Stimulated activated CD8-positive, alpha-beta memory T cell treated with anti-CD3 and anti-CD28 coated beads, Interleukin-15, amount 100 ng/mL, for 48 hours (primary cell): ENCODE measurements around the gene ADGRE1.

Source experiments
- DNase-seq, 2 donors: peaks; one replicate each; pipeline ENCODE4 v3.0.0-alpha.2; 2020; ENCODE audit warnings: low read depth in 2 of 2

The ADGRE1 gene

DNA sequence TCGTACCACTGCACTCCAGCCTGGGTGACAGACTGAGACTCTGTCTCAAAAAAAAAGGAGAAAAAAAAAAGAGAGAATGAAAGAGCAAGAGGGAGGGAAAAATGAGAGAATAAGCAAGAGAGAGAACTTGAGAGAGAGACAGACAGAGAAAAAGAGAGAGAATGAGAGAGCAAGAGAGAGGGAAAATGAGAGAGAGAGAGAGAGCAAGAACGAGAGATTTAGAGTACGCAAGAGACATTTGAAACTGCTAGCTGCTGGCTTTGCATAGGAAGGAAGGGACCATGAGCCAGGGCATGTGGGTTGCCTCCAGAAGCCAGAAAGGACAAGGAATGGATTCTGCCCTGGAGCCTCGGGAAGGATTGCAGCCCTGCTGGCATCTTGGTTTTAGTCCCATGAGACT lies 9.6 kb upstream of the ADGRE1 start:
- no peak for DNase-seq

DNA sequence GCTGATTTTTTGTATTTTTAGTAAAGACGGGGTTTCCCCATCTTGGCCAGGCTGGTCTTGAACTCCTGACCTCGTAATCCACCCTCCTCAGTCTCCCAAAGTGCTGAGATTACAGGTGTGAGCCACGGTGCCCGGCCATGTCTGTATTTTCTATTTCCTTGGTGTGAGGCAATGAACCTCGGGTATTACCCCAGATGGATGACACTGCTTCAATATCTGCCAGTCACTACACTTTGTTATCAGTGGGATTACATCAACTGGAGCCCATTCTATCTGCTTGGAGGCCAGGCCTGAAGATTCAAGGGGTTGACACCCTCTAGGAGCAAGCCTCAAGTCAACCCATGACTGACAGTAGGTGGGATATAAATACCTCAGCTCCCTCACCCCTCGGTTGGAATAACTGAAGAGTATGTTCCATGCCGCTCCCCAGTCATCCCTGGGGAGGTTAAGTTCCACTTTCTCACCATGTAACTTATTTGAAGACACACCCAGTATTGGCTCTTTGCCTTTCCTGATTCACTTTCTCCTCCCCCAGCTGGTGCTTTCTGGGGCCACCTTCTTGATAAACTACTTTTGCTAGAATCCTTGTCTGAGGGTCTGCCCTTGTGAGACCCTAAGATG lies 992 bp upstream of the ADGRE1 start:
- no peak for DNase-seq

DNA sequence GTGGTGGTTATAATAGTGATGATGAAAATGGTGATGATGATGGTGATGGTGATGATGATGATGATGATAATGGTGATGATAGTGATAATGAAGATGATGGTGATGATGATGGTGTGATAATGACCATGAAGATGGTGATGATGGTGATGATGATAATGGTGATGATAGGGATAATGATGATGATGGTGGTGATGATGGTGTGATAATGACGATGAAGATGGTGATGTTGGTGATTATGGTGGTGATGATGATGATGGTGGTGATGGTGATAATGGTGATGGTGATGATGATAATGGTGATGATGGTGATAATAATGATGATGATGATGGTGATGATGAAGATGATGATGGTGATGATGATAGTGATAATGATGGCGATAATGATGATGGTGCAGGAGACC lies 1.6 kb downstream of the ADGRE1 start:
- DNase-seq, result no peak

DNA sequence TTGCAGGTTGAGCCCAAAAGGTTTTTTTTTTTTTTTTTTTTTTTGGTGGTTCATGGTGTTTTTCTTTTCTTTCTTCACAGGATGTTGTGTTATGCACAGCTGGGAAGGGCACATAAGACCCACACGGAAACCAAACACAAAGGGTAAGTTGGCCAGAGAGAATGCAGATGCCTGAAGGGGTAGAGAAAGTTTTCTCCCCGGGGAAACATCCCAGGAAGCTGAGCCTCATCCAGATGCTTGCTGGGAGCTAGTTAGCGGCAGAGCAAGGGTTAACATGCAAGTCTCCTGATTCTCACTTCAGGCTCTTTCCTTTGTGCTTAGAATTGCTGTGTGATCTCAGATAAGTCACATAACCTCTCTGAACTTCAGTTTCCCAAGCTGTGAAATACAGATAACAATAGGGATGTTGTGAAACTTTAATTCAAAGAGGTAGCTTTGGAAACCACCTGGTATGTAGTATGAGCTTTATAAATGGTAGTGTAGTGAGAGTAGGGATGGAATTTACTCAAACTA lies 3.1 kb downstream of the ADGRE1 start:
- DNase-seq, result no peak

DNA sequence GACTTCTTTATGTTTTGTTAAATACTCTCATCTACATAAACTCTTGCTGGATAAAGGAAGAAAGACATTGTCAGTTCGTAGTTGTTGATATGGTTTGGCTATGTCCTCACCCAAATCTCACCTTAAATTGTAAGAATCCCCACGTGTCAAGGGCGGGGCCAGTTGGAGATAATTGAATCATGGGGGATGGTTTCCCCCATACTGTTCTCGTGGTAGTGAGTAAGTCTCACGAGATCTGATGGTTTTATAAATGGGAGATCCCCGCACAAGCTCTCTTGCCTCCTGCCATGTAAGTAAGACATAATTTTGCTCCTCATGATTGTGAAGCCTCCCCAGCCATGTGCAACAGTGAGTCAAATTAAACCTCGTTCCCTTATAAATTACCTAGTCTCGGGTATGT lies 3.6 kb downstream of the ADGRE1 start:
- DNase-seq, result no peak

DNA sequence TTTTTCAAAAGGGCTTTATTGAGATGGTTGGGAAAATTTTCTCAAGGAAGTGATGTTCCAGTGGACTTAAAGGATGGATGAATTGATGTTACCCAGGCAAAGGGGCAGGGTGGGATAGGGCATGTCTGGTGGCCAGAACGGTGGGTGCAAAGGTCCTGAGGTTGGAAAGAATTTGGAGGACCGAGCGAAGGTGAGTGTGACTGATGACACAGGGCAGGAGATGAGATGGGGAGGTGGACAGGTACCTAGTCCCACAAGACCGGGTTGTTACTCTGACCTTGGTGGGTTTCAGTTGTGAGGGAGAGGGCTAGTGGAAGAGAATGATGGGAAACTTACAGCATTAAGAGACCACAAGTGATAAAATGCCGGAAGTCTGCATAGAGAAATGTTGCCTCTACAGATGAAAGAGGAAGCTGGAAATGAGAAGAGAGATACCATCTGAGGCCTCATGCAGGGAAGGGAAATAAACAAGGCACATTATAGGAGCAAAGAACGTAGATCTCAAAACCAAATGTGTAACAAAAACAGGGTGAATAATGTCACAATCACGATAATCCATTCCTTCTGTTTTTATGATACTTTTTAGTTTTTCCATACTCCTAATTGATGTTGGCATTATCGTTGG lies 4.5 kb downstream of the ADGRE1 start:
- DNase-seq, result no peak

DNA sequence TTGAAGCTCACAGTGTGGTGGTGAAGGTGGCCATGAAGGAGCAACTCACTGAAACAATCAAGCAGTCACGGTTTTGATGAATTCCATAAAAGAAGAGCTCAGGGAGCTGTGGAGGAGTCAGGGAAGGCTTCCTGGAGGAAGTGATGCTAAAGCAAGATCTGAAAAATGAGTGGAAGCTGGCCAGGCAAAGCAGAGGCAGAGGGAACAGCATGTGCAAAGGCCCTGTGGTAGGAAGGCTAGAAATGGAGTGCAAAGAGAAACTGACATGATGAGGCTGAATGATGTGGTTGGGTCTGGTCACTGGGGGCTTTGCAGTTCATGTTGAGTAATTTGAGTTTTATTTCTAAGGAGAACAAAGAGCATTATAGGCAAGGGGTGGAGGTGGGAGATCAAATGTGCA lies 6.9 kb downstream of the ADGRE1 start:
- no peak for DNase-seq

DNA sequence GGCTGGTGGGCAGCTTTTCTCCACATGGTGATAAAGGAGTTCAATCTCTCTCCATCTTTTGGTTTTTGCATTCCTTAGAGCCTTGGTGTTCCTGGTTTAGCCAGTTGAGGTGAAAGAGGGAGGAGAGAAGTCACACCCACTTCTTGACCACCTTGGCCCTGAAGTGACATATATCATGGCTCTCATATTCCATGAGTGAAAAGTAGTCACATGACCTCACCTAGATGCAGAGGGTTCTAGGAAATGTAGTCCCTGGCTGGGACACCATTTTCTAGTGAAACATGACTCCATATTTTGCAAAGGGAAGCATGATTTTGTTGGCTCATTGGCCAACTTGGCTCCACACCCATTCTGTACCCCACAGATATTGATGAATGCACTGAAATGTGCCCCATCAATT lies 16.1 kb downstream of the ADGRE1 start:
- DNase-seq, result no peak

DNA sequence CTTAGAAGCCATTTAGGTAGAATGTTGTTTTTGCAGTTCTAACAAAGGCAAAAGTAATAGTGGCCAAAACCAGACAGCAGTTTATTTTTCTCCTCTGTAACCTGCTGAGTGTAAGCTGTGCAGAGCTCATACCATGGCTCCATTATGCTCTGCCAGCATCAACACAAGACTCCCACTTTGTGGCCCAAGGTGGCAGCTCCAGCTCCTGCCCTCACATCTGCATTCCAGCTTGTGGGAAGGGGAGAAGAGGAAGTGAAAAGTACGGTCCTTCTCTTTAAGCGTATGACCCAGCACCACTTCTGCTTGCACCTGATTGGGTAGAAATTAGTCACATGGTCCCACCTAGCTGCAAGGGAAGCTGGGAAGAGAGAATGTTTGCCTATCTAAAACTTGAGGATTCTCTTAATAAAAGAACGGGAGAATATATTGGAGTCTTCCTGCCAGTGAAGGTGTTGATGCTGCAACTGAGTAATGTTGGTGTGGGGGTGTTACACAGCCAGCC lies 19.2 kb downstream of the ADGRE1 start:
- DNase-seq, result no peak

DNA sequence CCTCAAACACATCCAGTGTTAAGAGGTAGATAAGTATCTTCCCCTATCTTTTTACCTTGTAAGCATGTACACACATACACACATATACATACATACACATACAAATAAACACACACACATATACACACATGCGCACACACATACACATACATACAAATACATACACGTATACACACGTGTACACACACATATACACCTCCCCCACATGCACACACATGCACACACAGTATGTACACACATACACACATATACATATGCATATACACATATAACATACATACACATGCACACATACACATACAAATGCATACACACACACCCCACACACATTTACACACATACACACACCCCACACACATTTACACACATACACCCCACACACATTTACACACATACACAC lies 24.1 kb downstream of the ADGRE1 start:
- no peak for DNase-seq

DNA sequence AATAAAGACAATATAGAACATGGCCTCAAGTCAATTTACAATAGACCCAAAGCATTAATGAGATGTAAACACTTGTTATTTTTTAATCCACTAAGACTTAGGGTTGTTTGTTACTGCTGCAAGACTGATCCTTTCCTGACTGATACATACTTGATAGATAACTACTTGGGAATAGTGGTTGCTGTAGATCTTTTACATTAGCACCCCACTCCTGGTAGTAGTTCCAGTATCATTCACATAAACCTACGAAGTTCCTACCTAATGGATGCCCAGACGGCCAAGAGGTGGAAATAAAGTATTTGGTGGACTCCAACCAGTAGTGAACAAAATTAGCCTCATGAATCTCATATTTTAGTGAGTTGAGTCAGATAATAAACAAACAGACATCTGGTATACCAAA lies 26.9 kb downstream of the ADGRE1 start:
- no peak for DNase-seq

DNA sequence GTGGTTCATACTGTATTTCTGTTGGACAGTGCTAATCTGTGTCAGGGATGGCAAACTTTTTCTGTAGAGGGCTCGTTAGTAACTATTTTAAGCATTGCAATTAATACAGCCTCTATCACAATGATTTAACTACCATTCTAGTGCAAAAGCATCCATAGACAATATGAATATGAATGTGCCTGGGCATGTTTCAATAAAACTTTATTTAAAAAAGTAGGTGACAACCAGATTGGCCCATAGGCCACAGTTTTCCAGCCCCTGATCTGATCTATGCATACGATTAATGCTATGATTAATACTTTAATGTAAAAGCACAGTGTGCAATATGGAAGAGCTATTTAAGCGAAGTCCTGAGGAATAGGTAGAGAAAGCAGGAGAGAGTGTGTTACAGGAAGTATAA lies 29.6 kb downstream of the ADGRE1 start:
- no peak for DNase-seq

DNA sequence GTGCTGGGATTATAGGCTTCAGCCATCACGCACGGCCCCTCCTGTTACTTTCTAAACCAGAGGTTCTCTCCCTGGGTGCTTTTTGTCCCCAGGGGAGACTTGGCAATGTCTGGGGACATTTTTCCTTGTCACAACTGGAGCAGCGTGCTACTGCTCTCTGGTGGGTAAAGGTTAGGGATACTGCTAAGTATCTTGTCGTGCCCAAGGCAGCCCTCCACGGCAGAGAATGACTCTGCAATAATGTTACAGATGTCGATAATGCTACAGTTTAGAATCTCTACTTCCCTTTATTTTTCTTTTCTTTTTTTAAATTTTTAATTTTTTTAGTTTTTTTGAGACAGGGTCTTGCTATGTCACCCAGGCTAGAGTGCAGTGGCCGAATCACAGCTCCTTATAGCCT lies 38.0 kb downstream of the ADGRE1 start:
- DNase-seq, result no peak

DNA sequence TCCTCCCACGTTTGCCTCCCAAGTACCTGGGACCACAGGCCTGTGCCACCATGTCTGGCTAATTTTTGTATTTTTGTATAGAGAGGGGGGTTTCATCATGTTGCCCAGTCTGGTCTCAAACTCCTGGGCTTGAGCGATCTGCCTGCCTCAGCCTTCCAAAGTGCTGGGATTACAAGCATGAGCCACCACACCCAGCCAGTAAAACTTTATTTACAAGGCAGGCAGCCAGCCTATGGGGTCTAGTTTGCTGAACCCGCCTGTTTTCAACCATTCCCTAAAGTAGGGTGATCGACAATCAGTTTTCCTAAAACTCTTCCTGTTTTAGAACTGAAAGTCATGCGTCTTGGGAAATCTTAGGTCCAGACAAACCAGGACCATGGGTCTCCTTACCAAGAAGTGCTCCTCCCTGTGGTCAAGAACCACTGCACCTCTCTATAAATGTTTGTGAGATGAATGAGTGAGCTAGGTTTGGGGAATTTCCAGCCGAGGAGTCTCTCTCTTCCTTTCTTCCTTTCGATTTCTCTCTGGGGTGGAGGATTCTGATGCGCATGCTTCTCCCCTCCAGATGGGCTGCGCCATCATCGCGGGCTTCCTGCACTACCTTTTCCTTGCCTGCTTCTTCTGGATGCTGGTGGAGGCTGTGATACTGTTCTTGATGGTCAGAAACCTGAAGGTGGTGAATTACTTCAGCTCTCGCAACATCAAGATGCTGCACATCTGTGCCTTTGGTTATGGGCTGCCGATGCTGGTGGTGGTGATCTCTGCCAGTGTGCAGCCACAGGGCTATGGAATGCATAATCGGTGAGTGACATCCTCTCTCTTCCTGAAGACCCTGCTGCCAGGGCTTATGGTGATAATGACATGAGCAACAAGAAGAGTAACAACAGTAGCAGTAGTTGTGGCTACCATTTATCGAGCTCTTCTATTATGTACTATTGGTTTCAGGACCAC lies 38.7 kb downstream of the ADGRE1 start:
- no peak for DNase-seq

DNA sequence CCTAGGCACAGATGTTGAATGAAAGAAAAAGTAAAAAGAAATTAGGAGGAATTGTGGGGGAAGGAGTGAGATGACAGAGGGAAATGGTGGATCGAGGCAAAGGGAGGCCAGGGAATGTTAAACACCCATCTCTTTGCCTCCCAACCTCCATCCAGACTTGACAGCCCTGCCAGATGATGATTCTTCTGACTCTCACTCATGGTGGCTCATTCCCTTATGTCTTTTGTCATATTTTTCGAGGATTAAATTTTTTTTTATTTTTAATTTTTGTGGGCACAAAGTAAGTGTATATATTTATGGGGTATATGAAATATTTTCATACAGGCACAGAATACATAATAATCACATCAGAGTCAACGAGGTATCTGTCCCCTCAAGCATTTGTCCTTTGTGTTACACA lies 42.8 kb downstream of the ADGRE1 start:
- DNase-seq, result no peak

DNA sequence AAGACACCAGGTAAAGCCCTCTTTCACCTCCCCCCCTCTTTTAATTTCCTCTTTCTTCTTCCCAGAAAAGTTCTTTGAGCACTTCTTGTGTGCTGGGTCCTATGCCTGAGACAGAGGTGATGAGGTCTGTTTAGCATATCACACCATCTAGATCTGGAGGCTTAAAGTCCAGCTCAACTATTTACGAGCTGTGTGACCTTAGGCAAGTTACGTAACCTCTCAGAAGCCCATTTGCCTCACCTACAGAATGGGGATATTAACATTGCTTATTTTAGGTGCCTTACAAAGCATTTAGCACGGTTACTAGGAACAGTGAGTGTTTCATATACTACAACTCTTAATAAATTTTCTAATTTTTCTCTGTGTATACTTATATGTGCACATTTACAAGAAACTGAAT lies 47.7 kb downstream of the ADGRE1 start:
- no peak for DNase-seq

DNA sequence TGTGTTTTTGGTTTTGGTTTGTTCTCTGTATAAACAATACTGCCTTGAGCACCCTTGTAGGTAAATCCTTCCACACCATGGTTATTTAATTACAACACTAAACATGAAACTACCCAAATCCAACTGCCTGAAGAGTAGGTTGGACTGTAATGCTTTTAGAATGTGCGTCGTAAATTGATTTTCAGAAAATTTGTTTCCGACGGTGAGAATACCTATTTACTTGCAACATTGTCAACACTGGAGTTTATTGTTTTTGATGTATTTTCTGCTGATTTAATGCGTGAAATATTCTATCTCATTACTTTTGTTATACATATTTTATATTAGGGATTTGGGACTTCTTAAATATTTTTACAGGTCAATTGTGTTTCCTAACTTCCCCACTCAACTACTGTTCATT lies 48.2 kb downstream of the ADGRE1 start:
- no peak for DNase-seq

DNA sequence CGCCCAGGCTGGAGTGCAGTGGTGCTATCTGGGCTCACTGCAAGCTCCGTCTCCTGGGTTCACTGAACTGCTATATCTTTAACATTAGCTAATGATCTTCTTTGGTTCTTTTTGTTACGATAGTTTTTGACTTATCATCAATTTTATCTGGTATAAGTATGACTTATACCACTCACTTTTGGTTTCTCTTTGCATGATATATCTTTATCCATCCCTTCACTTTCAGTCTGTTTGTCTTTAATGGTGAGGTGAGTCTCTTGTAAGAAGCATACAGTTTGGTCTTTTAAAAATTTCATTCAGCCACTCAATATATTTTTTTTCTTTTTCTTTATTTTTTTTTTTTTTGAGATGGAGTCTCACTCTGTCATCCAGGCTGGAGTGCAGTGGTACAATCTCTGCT lies 58.4 kb downstream of the ADGRE1 start:
- DNase-seq, result no peak

DNA sequence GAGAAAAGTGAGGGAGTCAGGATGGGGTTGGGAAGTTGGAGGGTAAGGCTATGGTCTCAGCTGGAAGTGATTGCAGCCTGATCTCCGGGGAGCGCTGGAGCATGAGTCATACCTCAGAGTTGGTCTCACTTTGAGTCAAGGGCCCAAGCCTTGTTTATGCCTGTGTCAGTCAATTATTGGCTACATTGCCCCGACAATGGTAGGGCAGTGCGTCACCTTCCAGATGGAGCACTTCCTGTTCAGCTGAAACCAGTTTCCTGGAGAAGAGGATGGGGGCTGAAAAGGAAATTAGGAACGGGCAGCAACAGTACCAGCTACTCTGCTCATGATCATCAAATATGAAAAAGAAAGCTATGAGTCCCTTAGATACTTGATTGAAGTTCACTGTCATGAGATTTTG lies 60.4 kb downstream of the ADGRE1 start:
- peak; percentile 42 to 51 for DNase-seq

DNA sequence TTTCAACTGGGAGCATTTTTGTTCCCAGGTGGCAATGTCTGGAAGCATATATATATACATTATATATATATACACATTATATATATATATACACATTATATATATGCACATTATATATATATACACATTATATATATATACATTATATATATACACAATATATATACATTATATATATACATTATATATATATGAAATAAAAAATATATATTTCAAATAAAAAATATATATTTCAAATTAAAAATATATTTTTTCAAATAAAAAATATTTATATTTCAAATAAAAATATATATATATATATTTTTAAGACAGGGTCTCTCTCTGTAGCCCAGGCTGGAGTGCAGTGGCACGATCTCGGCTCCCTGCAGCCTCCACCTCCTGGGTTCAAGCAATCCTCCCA lies 61.5 kb downstream of the ADGRE1 start:
- DNase-seq, result no peak

DNA sequence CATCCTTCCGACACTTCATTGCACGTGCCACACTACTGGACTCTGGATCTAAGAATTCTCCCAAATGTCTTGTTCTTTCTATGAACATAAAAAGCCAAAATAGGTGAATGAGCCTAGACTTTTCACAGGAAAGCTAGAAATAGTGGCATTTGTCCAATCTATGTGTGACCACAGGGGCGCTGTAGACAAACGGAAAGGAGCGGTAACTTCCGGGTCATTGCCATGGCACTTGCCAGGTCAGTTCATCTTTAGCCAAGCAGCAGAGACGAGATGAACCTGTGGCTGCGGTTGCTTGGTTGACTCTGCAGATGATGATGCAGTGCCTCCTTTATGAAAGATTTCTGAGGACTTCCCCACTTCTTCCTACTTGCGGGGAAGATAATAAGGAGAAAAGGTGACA lies 65.6 kb downstream of the ADGRE1 start:
- DNase-seq, result no peak

DNA sequence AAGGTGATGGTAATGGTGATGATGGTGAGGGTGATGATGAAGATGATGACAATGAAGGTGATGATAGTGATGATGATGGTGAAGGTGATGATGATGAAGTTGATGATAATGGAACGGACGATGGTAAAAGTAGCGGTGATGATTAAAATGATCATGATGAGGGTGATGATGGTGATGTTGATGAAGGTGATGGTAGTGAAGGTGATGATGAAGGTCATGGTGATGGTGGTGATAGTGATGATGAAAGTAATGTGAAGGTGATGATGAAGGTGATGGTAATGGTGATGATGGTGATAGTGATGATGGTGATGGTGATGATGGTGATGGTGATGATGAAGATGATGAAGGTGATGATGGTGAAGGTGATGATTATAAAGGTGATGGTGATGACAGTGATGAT lies 67.7 kb downstream of the ADGRE1 start:
- no peak for DNase-seq

DNA sequence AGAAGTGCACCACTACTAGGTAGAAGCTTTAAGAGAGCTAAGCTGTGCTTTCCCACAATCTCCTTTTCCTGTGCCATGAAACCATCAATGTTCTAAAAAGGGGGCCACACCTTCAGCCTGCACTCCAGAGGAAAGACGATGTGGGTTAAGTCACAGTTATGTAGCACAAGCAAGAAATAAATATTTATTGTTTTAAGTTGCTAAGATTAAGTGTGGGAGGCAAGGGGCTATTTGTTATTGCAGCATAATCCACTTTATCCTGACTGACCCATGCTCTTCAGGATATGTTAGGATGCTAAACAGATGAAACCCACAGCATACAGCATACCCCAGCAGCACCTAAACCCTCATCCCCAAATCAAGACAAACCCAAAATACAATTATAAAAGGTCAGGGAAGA lies 69.2 kb downstream of the ADGRE1 start:
- no peak for DNase-seq
